ENCODE data around the gene TLE4. TPM values are rescaled to one million over a fixed set of nuclear protein-coding genes. Genes with fewer than 3 reads are reported as not detected.

TLE4 gene
- total and polyA plus RNA-seq, 2 experiments from 2014 or later: 45.8 to 72.9 TPM

DNA sequence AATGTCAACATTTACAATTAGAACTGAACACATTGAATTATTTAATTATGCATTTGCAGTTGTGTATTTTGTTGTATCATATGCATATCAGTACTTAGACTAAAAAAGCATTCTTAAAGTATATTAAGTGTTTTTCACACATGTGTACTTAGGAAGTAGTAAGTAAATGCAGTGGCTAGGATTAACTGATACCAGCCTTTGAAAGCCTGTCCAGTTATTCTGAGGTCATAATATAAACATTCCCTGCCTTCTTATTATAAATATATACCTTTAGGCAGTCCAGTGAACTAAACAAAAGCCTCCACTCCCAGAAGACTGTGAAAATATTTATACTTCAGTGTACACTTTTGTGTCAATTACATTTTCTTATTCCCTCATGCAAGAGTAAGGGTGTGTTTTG, 83.8 kb downstream of the TLE4 start (continued):
- no peak for TF ChIP-seq EZH2 (IDR thresholded peaks at IDR 0.05; ENCODE audit: low read depth, unreplicated experiment)
- no peak for TF ChIP-seq CTCF (conservative IDR thresholded peaks at IDR 0.05; ENCODE audit: low read depth in 2 of 2)

GRCh38 chr9:79656169-79656568, 84.4 kb downstream of the TLE4 start:
- Histone ChIP-seq H3F3A (replicated peaks; ENCODE audit: low read depth) (no peaks in the 10 kb centered on the region), H3K4me1 (ENCODE audit: insufficient read depth) (peaks cover 19% of the 10 kb centered on the region), H3K27me3 (ENCODE audit: insufficient read depth) (no peaks in the 10 kb centered on the region), H3K79me2 (replicated peaks; ENCODE audit: insufficient read depth) (0 out of 2 replicates have a peak, but pooled peaks cover 3% of the 10 kb centered on the region), H3K27ac (ENCODE audit: low read depth) (no peak overlapping the region), H3K36me3 (ENCODE audit: insufficient read depth) (no peaks in the 10 kb centered on the region), H3K4me2 (no peak overlapping the region), H3K9me2 (ENCODE audit: insufficient read depth) (no peaks in the 10 kb centered on the region), H3K4me3 (no peak overlapping the region), H4K20me1 (replicated peaks; ENCODE audit: insufficient read depth) (no peaks in the 10 kb centered on the region), H2AFZ (no peak overlapping the region)
- no peak for ATAC-seq
- Mint-ChIP-seq H3K4me3 (no peak overlapping the region), H3K4me1 (peaks cover 22% of the 10 kb centered on the region), H3K9me3 (no peaks in the 10 kb centered on the region), H3K36me3 (ENCODE audit: low read depth) (peaks cover 10% of the 10 kb centered on the region; the same call in 1 of the 3 replicates), H3K27ac (no peak overlapping the region), H3K27me3 (ENCODE audit: insufficient read depth, low read depth, poor library complexity) (peaks cover 3% of the 10 kb centered on the region)
- DNase-seq (ENCODE audit: low spot score): no peak
- no peak for TF ChIP-seq POLR2AphosphoS5 (IDR thresholded peaks at IDR 0.05; ENCODE audit: low read depth)
- no peak for TF ChIP-seq ETS1 (IDR thresholded peaks at IDR 0.05)
- no peak for TF ChIP-seq JUNB (IDR thresholded peaks at IDR 0.05; ENCODE audit: unreplicated experiment)
- TF ChIP-seq, protein P1, sequence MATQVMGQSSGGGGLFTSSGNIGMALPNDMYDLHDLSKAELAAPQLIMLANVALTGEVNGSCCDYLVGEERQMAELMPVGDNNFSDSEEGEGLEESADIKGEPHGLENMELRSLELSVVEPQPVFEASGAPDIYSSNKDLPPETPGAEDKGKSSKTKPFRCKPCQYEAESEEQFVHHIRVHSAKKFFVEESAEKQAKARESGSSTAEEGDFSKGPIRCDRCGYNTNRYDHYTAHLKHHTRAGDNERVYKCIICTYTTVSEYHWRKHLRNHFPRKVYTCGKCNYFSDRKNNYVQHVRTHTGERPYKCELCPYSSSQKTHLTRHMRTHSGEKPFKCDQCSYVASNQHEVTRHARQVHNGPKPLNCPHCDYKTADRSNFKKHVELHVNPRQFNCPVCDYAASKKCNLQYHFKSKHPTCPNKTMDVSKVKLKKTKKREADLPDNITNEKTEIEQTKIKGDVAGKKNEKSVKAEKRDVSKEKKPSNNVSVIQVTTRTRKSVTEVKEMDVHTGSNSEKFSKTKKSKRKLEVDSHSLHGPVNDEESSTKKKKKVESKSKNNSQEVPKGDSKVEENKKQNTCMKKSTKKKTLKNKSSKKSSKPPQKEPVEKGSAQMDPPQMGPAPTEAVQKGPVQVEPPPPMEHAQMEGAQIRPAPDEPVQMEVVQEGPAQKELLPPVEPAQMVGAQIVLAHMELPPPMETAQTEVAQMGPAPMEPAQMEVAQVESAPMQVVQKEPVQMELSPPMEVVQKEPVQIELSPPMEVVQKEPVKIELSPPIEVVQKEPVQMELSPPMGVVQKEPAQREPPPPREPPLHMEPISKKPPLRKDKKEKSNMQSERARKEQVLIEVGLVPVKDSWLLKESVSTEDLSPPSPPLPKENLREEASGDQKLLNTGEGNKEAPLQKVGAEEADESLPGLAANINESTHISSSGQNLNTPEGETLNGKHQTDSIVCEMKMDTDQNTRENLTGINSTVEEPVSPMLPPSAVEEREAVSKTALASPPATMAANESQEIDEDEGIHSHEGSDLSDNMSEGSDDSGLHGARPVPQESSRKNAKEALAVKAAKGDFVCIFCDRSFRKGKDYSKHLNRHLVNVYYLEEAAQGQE (IDR thresholded peaks at IDR 0.05; ENCODE audit: unreplicated experiment): no peak
- no peak for TF ChIP-seq EZH2 (IDR thresholded peaks at IDR 0.05; ENCODE audit: low read depth, unreplicated experiment)
- no peak for TF ChIP-seq CREB1 (CRISPR knock-in tag; IDR thresholded peaks at IDR 0.05; ENCODE audit: low read depth)
- no peak for TF ChIP-seq ZNF331 (CRISPR knock-in tag; IDR thresholded peaks at IDR 0.05; ENCODE audit: low read depth)
- no peak for TF ChIP-seq STAT1 (IDR thresholded peaks at IDR 0.05; ENCODE audit: unreplicated experiment)
- TF ChIP-seq NANOG (IDR thresholded peaks at IDR 0.05; ENCODE audit: borderline replicate concordance): no peak
- no peak for TF ChIP-seq EZH2phosphoT487 (IDR thresholded peaks at IDR 0.05; ENCODE audit: unreplicated experiment)
- TF ChIP-seq, protein P2, sequence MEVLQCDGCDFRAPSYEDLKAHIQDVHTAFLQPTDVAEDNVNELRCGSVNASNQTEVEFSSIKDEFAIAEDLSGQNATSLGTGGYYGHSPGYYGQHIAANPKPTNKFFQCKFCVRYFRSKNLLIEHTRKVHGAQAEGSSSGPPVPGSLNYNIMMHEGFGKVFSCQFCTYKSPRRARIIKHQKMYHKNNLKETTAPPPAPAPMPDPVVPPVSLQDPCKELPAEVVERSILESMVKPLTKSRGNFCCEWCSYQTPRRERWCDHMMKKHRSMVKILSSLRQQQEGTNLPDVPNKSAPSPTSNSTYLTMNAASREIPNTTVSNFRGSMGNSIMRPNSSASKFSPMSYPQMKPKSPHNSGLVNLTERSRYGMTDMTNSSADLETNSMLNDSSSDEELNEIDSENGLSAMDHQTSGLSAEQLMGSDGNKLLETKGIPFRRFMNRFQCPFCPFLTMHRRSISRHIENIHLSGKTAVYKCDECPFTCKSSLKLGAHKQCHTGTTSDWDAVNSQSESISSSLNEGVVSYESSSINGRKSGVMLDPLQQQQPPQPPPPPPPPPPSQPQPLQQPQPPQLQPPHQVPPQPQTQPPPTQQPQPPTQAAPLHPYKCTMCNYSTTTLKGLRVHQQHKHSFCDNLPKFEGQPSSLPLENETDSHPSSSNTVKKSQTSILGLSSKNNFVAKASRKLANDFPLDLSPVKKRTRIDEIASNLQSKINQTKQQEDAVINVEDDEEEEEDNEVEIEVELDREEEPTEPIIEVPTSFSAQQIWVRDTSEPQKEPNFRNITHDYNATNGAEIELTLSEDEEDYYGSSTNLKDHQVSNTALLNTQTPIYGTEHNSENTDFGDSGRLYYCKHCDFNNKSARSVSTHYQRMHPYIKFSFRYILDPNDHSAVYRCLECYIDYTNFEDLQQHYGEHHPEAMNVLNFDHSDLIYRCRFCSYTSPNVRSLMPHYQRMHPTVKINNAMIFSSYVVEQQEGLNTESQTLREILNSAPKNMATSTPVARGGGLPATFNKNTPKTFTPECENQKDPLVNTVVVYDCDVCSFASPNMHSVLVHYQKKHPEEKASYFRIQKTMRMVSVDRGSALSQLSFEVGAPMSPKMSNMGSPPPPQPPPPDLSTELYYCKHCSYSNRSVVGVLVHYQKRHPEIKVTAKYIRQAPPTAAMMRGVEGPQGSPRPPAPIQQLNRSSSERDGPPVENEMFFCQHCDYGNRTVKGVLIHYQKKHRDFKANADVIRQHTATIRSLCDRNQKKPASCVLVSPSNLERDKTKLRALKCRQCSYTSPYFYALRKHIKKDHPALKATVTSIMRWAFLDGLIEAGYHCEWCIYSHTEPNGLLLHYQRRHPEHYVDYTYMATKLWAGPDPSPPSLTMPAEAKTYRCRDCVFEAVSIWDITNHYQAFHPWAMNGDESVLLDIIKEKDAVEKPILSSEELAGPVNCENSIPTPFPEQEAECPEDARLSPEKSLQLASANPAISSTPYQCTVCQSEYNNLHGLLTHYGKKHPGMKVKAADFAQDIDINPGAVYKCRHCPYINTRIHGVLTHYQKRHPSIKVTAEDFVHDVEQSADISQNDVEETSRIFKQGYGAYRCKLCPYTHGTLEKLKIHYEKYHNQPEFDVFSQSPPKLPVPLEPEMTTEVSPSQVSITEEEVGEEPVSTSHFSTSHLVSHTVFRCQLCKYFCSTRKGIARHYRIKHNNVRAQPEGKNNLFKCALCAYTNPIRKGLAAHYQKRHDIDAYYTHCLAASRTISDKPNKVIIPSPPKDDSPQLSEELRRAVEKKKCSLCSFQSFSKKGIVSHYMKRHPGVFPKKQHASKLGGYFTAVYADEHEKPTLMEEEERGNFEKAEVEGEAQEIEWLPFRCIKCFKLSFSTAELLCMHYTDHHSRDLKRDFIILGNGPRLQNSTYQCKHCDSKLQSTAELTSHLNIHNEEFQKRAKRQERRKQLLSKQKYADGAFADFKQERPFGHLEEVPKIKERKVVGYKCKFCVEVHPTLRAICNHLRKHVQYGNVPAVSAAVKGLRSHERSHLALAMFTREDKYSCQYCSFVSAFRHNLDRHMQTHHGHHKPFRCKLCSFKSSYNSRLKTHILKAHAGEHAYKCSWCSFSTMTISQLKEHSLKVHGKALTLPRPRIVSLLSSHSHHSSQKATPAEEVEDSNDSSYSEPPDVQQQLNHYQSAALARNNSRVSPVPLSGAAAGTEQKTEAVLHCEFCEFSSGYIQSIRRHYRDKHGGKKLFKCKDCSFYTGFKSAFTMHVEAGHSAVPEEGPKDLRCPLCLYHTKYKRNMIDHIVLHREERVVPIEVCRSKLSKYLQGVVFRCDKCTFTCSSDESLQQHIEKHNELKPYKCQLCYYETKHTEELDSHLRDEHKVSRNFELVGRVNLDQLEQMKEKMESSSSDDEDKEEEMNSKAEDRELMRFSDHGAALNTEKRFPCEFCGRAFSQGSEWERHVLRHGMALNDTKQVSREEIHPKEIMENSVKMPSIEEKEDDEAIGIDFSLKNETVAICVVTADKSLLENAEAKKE (CRISPR knock-in tag; IDR thresholded peaks at IDR 0.05): no peak
- no peak for TF ChIP-seq ZNF114 (CRISPR knock-in tag; IDR thresholded peaks at IDR 0.05)

Measured in GM23338 (cell line).